ENCODE measurements around the gene PPP1R12C.

PPP1R12C gene

DNA sequence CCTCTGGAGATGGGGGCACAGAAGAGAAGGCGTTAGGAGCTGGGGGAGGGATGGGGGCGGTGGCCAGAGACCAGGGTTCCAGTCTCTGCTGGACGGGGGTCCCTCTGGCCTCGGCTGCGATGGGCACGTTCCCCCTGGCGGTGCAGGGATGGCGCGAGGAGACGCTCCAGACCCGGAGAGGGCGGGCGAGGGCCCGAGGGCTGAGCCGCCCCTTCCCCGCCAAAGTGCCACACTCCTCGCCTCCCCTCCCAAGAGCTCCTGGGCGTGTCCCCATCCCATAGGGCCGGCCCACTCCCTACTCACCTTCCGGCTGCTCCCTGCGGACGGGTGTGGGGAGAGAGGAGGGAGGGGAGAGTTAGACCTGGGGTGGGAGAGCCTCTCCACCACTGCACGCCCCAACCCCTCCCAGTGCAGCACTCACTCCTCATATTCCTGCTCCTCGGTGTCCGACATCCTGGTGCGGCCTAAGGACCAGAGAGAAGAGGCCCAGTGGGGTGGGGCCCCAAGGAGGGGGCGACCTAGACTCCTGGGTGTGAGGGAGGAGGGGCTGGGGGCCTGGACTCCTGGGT is 29.4 kb upstream of the PPP1R12C start:
- no peak for DNase-seq (ENCODE audit: low read depth in 2 of 2)

- no peak for DNase-seq (ENCODE audit: low read depth in 2 of 2)
Observed at GRCh38 chr19:55146078-55146704, 28.8 kb upstream of the PPP1R12C start.

- DNase-seq (ENCODE audit: low read depth in 2 of 2), result no peak
Observed at GRCh38 chr19:55145232-55145631, 27.8 kb upstream of the PPP1R12C start.

DNA sequence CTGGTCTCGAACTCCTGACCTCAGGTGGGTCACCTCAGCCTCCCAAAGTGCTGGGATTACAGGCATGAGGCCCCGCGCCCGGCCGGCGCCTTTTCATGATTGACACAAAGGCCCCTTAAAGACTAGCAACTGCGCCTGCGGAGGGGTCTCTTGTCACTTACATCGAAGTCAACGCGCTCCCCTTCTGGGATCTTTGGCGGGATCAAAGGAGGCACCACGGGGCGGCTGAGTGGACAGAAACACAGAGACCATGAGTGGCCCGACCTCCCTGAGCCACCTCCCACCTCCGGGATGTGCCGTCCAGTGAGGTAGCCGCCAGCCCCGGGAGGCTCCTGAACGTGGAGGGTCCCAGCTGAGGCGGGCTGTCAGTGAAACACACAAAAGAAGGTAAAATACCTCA is 24.3 kb upstream of the PPP1R12C start:
- no peak for DNase-seq (ENCODE audit: low read depth in 2 of 2)

DNA sequence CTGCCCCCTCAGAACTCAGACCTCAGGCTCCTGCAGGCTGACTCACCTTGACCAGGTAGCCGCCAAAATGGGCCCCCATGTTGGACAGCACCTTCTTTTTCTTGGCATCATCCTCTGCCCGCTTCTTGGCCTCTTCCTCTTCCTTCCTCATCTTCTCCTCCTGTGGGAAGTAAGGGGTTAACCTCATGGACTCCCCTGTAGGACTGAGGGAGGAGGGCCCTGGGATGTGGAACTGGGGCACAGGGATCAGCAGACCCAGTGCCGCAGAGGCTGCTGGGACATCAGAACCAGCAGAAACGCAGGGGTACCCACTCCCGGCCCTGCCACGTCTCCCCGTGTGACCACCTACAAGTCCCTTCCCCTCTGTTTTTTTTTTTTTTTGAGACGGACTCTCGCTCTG is 20.5 kb upstream of the PPP1R12C start:
- DNase-seq (ENCODE audit: low read depth in 2 of 2), result no peak

- no peak for DNase-seq (ENCODE audit: low read depth in 2 of 2)
Observed at GRCh38 chr19:55136399-55137102, 19.1 kb upstream of the PPP1R12C start.

DNA sequence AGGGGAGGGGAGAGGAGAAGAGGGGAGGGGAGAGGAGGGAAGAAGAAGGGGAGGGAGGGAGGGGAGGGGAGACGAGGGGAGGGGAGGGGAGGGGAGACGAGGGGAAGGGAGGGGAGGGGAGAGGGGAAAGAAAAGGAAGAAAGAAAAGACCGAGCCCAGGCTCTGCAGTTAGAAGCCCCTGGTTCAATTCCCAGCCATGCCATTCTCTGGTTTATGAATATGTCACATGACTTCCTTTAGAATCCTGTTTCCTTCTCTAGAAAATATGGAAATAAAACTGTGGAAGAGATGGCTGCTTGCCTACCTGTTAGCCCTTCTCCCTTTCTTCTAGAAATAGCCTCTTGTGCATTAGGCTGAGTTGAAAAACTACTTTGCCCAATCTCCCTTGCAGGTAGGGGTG is 17.3 kb upstream of the PPP1R12C start:
- no peak for DNase-seq (ENCODE audit: low read depth in 2 of 2)

DNA sequence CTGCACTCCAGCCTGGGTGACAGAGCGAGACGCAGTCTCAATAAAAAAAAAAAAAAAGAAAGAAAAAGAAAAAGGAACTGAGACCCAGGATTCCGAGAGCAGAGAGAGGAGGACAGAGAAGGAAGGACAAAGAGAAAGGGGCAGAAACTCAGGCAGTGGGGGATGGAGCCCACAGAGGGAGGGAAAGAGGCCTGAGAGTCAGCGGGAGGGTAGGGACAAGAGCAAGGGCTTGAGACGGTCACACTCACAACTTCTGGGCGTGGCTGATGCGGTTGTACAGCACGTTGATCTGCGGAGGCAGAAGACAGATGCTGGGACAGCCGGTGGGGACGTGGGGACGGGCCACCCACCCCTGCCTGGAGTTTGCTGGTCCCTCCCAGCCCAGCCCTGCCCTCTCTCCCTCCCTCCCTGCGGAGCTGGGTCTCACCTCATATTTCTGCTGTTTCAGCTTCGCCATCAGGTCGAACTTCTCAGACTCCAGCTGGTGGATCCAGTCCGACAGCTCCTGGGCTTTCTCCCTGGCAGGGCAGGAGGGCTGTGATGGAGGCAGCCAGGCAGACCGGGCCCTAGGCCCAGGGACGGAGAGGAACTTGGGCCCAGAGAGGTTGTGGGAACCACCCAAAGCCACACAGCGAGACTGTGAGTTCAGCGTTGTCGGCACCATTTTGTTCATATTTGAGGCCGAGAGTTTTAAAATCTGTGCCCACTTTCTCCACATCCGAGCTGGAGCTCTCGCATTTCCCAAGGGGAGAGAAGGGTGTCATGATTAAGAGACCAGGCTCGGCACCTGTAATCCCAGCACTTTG is 16.4 kb upstream of the PPP1R12C start:
- DNase-seq (ENCODE audit: low read depth in 2 of 2), result no peak

DNA sequence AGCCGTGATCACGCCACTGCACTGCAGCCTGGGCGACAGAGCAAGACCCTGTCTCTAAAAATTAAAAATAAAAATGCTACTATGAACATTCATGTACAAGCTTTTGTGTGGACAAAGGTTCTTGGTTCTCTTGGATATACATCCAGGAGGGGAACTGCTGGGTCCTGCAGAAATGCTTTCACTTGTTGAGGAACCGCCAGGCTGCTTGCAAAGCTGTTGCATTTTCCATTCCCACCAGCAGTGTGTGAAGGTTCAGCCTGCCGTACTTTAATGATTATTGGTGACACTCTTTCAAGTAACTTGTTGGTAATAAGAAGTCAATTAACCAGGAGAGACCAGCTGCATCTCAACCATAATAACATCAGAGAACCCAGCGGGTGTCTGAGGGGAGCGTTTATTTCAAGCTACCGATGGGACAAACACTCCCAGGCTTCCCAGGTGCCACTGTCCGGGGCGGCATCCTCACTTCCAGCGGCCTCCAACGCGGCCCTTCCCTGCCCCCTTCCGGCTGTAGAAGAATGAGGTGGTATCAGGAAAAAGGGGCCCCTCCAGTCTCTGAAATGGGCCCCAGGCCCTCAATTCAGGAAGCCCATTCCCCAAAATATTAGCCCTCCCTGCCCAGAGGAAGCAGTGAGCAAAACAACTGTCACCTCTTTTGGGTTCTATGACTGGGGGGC is 15.2 kb upstream of the PPP1R12C start:
- DNase-seq (ENCODE audit: low read depth in 2 of 2), result no peak

- DNase-seq (ENCODE audit: low read depth in 2 of 2), result no peak
Observed at GRCh38 chr19:55131421-55131820, 14.0 kb upstream of the PPP1R12C start.

- no peak for DNase-seq (ENCODE audit: low read depth in 2 of 2)
Observed at GRCh38 chr19:55119053-55119452, 1.6 kb upstream of the PPP1R12C start.

DNA sequence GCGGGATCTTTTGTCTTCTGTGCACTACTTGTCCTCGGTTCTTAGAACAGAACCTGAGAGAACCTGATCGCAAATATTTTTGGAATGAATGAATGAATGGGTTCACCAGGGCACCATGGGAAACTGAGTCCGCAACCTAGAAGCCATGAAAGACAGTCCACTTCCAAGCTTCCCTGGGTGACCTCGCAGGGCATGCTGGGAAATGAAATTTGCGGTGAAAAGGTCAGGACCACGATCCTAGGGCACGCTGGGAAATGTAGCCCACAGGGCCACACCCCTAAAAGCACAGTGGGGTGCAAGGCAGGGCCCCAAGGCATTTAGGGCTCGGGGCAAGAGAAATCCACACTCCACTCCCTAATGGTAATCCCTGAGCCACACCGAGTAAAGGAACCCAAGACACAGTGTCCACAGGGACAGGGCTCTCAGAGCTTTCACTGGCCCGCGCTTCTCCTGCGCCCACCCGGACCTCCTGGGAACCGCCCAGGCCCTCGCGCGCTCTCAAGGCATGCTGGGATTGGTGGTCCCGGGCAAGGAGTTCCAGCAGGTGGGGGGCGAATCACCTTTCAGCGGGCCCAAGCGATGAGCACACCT is 1.1 kb upstream of the PPP1R12C start:
- DNase-seq (ENCODE audit: low read depth in 2 of 2), result peak in 1 of 2 experiments; percentile 35

DNA sequence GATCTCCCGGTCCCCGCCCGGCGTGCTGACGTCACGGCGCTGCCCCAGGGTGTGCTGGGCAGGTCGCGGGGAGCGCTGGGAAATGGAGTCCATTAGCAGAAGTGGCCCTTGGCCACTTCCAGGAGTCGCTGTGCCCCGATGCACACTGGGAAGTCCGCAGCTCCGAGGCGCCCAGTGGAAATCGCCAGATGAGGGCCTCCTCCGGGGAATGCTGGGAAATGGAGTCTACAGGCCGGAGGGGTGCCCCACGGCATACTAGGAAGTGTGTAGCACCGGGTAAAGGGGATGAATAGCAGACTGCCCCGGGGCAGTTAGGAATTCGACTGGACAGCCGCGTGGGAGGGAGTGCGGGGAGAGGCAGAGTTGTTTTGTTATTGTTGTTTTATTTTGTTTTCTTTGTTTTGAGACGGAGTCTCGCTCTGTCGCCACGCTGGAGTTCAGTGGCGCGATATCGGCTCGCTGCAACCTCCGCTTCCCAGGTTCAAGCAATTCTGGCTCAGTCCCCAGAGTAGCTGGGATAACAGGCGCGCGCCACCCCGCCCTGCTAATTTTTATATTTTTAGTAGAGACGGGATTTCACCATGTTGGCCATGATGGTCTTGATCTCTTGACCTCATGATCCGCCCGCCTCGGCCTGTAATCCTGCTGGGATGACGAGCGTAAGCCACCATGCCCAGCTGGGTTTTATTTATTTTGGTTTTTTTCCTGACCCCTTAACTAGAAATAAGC is 390 bp upstream of the PPP1R12C start:
- DNase-seq (ENCODE audit: low read depth in 2 of 2), result peak; percentile 94 to 95

- DNase-seq (ENCODE audit: low read depth in 2 of 2), result peak in 1 of 2 experiments; percentile 50
Observed at GRCh38 chr19:55116232-55116858, 1.1 kb downstream of the PPP1R12C start.

- DNase-seq (ENCODE audit: low read depth in 2 of 2), result peak in 1 of 2 experiments; percentile 62
Observed at GRCh38 chr19:55115446-55116065, 1.9 kb downstream of the PPP1R12C start.

DNA sequence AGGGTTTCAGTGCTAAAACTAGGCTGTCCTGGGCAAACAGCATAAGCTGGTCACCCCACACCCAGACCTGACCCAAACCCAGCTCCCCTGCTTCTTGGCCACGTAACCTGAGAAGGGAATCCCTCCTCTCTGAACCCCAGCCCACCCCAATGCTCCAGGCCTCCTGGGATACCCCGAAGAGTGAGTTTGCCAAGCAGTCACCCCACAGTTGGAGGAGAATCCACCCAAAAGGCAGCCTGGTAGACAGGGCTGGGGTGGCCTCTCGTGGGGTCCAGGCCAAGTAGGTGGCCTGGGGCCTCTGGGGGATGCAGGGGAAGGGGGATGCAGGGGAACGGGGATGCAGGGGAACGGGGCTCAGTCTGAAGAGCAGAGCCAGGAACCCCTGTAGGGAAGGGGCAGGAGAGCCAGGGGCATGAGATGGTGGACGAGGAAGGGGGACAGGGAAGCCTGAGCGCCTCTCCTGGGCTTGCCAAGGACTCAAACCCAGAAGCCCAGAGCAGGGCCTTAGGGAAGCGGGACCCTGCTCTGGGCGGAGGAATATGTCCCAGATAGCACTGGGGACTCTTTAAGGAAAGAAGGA is 2.8 kb downstream of the PPP1R12C start:
- DNase-seq (ENCODE audit: low read depth in 2 of 2), result no peak

GRCh38 chr19:55113570-55114039 is 3.8 kb downstream of the PPP1R12C start:
- no peak for DNase-seq (ENCODE audit: low read depth in 2 of 2)

- DNase-seq (ENCODE audit: low read depth in 2 of 2), result no peak
Observed at GRCh38 chr19:55112777-55113569, 4.5 kb downstream of the PPP1R12C start.
